IMR-90 (cell line): ENCODE data around the gene GLCE. TPM values are rescaled to one million over a fixed set of nuclear protein-coding genes. Genes with fewer than 3 reads are reported as not detected.

ENCODE experiments used
- ATAC-seq: fragments of 200-7000 bp; cut with Tn5 transposase; 2 replicates; pipeline ENCODE4 v1.9.1; 2020; ENCODE audit warnings: low read depth, mild to moderate bottlenecking, moderate library complexity
- BruUV-seq: library from RNA; stranded (reverse); fragments of 400-500 nt; replicated peaks from 2 replicates; lab custom pipeline; 2021; lab: Mats Ljungman, UMichigan
- CTCF ChIA-PET: fragments of 300-600 bp; formaldehyde crosslinking; extraction: SDS; loops from one replicate; lab custom pipeline; 2021; ENCODE audit warnings: antibody characterized with exemption; lab: Yijun Ruan, JAX
- POLR2A ChIA-PET: fragments of 300-600 bp; sonication (Branson Sonifier 250); formaldehyde crosslinking; loops from one replicate; lab custom pipeline; 2022; ENCODE audit warnings: antibody characterized with exemption; ENCODE audit not compliant: unreplicated experiment; lab: Charles Lee
- DNase-seq: peaks from one replicate; pipeline ENCODE4 v3.0.0; 2013
- H2AFZ ChIP-seq: replicated peaks from 2 replicates; pipeline ENCODE3; 2013; ENCODE audit warnings: low read length, mild to moderate bottlenecking; ENCODE audit not compliant: poor library complexity
- H2AK5ac ChIP-seq: 2 replicates; pipeline ENCODE4 v1.6.1; 2013; ENCODE audit warnings: low read depth, low read length, inconsistent platforms
- H2AK9ac ChIP-seq: replicated peaks from 2 replicates; pipeline ENCODE3; 2013; ENCODE audit warnings: mild to moderate bottlenecking, low read depth, low read length, moderate library complexity; ENCODE audit not compliant: poor library complexity
- H2BK120ac ChIP-seq: 2 replicates; pipeline ENCODE4 v1.6.1; 2013; ENCODE audit warnings: low read depth, low read length, inconsistent platforms
- H2BK15ac ChIP-seq: 3 replicates; pipeline ENCODE4 v1.6.1; 2013; ENCODE audit warnings: low read depth, low read length, inconsistent platforms
- H2BK20ac ChIP-seq: 2 replicates; pipeline ENCODE4 v1.6.1; 2013; ENCODE audit warnings: low read depth, mild to moderate bottlenecking, inconsistent platforms, low read length, moderate library complexity
- H2BK5ac ChIP-seq: 2 replicates; pipeline ENCODE4 v1.6.1; 2013; ENCODE audit warnings: mild to moderate bottlenecking, low read depth, low read length, inconsistent platforms; ENCODE audit not compliant: poor library complexity, severe bottlenecking
- H3K14ac ChIP-seq: replicated peaks from 2 replicates; pipeline ENCODE4 v1.6.1; 2013; ENCODE audit warnings: low read depth, low read length, inconsistent platforms
- H3K18ac ChIP-seq: 2 replicates; pipeline ENCODE4 v1.6.1; 2013; ENCODE audit warnings: low read depth, low read length, control low read depth
- H3K23ac ChIP-seq: 2 replicates; pipeline ENCODE4 v1.6.1; 2013; ENCODE audit warnings: low read depth, low read length, inconsistent platforms
- H3K27ac ChIP-seq: 2 replicates; pipeline ENCODE4 v1.5.1; 2013; ENCODE audit warnings: mild to moderate bottlenecking, control low read depth, low read length; ENCODE audit not compliant: insufficient read depth
- H3K27me3 ChIP-seq: 2 replicates; pipeline ENCODE4 v1.6.1; 2013; ENCODE audit warnings: low read length; ENCODE audit not compliant: control insufficient read depth, insufficient read depth
- H3K36me3 ChIP-seq: 2 replicates; pipeline ENCODE4 v1.6.1; 2013; ENCODE audit warnings: low read length, mixed read lengths; ENCODE audit not compliant: control insufficient read depth, insufficient read depth
- H3K4ac ChIP-seq: 2 replicates; pipeline ENCODE4 v1.6.1; 2013; ENCODE audit warnings: low read depth, low read length, inconsistent platforms
- H3K4me1 ChIP-seq: 2 replicates; pipeline ENCODE4 v1.6.1; 2013; ENCODE audit warnings: low read length, mixed read lengths; ENCODE audit not compliant: control insufficient read depth, insufficient read depth
- H3K4me2 ChIP-seq: 2 replicates; pipeline ENCODE4 v1.6.1; 2013; ENCODE audit warnings: low read depth, mild to moderate bottlenecking, control low read depth, low read length, moderate library complexity
- H3K4me3 ChIP-seq: 2 replicates; pipeline ENCODE4 v1.5.1; 2013; ENCODE audit warnings: low read depth, mild to moderate bottlenecking, control low read depth, low read length, moderate library complexity; ENCODE audit not compliant: insufficient read depth
- H3K56ac ChIP-seq: 2 replicates; pipeline ENCODE4 v1.6.1; 2013; ENCODE audit warnings: low read length, inconsistent platforms; ENCODE audit not compliant: insufficient read depth; ENCODE audit errors: extremely low read depth
- H3K79me1 ChIP-seq, 2 experiments: 2 replicates each; pipeline ENCODE4 v1.6.1; 2013; ENCODE audit warnings: low read length in 2 of 2, inconsistent platforms in 1 of 2, low read depth in 1 of 2
- H3K9ac ChIP-seq: 2 replicates; pipeline ENCODE4 v1.6.1; 2013; ENCODE audit warnings: low read depth, low read length, control low read depth
- H3K9me1 ChIP-seq: 2 replicates; pipeline ENCODE4 v1.6.1; 2013; ENCODE audit warnings: low read length, inconsistent platforms; ENCODE audit not compliant: insufficient read depth
- H3K9me3 ChIP-seq: 2 replicates; pipeline ENCODE4 v1.6.1; 2013; ENCODE audit warnings: low read length; ENCODE audit not compliant: control insufficient read depth, insufficient read depth
- H4K20me1 ChIP-seq: 2 replicates; pipeline ENCODE4 v1.6.1; 2013; ENCODE audit warnings: low read length, inconsistent platforms; ENCODE audit not compliant: insufficient read depth
- H4K5ac ChIP-seq: 2 replicates; pipeline ENCODE4 v1.6.1; 2013; ENCODE audit warnings: mild to moderate bottlenecking, low read depth, low read length, control low read depth
- H4K8ac ChIP-seq, 2 experiments: 2 replicates each; pipeline ENCODE4 v1.6.1; 2013; ENCODE audit warnings: low read depth in 2 of 2, low read length in 2 of 2, control low read depth in 1 of 2, inconsistent platforms in 1 of 2
- H4K91ac ChIP-seq: 2 replicates; pipeline ENCODE4 v1.6.1; 2013; ENCODE audit warnings: low read depth, low read length, inconsistent platforms; ENCODE audit not compliant: insufficient read depth
- BHLHE40 ChIP-seq: fragments of 150-350 bp; IDR thresholded peaks from 2 replicates; pipeline ENCODE4 v1.6.1; 2016; ENCODE audit warnings: mild to moderate bottlenecking, low read depth, low read length
- CEBPB ChIP-seq: IDR thresholded peaks from 2 replicates; pipeline ENCODE4 v1.6.1; 2012; ENCODE audit warnings: low read depth, low read length, improper control_type of control experiment
- CHD1 ChIP-seq: IDR thresholded peaks from 2 replicates; pipeline ENCODE4 v1.6.1; 2012; ENCODE audit warnings: low read depth, low read length, improper control_type of control experiment
- CTCF ChIP-seq: conservative IDR thresholded peaks from 2 replicates; pipeline ENCODE4 v1.5.1; 2012; ENCODE audit warnings: mild to moderate bottlenecking, low read depth, low read length, improper control_type of control experiment
- ELK1 ChIP-seq: fragments of 150-350 bp; IDR thresholded peaks from 2 replicates; pipeline ENCODE4 v1.6.1; 2016; ENCODE audit warnings: low read depth, mild to moderate bottlenecking, low read length, moderate library complexity, borderline replicate concordance
- FOS ChIP-seq: fragments of 150-350 bp; IDR thresholded peaks from 2 replicates; pipeline ENCODE4 v1.6.1; 2016; ENCODE audit warnings: low read depth, low read length
- MAZ ChIP-seq: IDR thresholded peaks from 2 replicates; pipeline ENCODE4 v1.6.1; 2012; ENCODE audit warnings: low read depth, mild to moderate bottlenecking, low read length, improper control_type of control experiment, moderate library complexity, borderline replicate concordance
- POLR2A ChIP-seq: IDR thresholded peaks from 2 replicates; pipeline ENCODE4 v1.6.1; 2012; ENCODE audit warnings: mild to moderate bottlenecking, low read depth, low read length
- RAD21 ChIP-seq: IDR thresholded peaks from 2 replicates; pipeline ENCODE4 v1.6.1; 2012; ENCODE audit warnings: low read length, improper control_type of control experiment
- RCOR1 ChIP-seq: IDR thresholded peaks from 2 replicates; pipeline ENCODE4 v1.6.1; 2012; ENCODE audit warnings: mild to moderate bottlenecking, low read length, improper control_type of control experiment; ENCODE audit not compliant: insufficient replicate concordance
- RFX5 ChIP-seq: IDR thresholded peaks from 2 replicates; pipeline ENCODE4 v1.8.0; 2012; ENCODE audit warnings: low read depth, mild to moderate bottlenecking, low read length, moderate library complexity
- WGBS, 2 experiments: methylation state at CpG; one replicate each; pipeline versions ENCODE4 v1.1.5 to v1.1.7; 2013; ENCODE audit warnings: missing lambda C conversion rate in 2 of 2; ENCODE audit not compliant: insufficient read length in 1 of 2; ENCODE audit errors: extremely low coverage in 2 of 2; 5-methylcytosine and 5-hydroxymethylcytosine counted together
- dilution Hi-C: fragments of 300-500 bp; cut with HindIII; formaldehyde crosslinking; loops from one replicate; pipeline ENCODE4 v1.14.3; 2018; ENCODE audit warnings: low sequenced_read_pairs; ENCODE audit not compliant: unreplicated experiment
- in situ Hi-C: fragments of 300-500 bp; cut with MboI; formaldehyde crosslinking; loops from 3 replicates; pipeline ENCODE4 v1.14.3; 2019; ENCODE audit warnings: low sequenced_read_pairs, inconsistent platforms, mixed read lengths
- intact Hi-C: fragments of 100-400 bp; cut with micrococcal nuclease; formaldehyde crosslinking; loops from 2 replicates; pipeline ENCODE4 v1.10.0; 2022
- polyA plus RNA-seq, 3 experiments: library from polyadenylated mRNA; depleted of rRNA; stranded (reverse); fragments of >200 nt; gene quantifications; 2 replicates each; pipeline ENCODE4 v1.2.3, GENCODE V29; 2012; ENCODE audit warnings: low replicate concordance in 1 of 3
- total RNA-seq: library from RNA; depleted of rRNA; stranded (reverse); fragments of >200 nt; gene quantifications from 2 replicates; pipeline ENCODE4 v1.2.3, GENCODE V29; 2012

GLCE gene
- total and polyA plus RNA-seq, 2 of the 4 experiments (the other 2 are of a cell fraction): 15.3 to 29.6 TPM

- Histone ChIP-seq H3K36me3 (no peaks in the 10 kb centered on the region), H2BK120ac (no peak overlapping the region), H2BK15ac (no peak overlapping the region), H3K79me1 (no peaks in the 10 kb centered on the region), H3K27me3 (peaks cover 36% of the 10 kb centered on the region), H3K27ac (no peak overlapping the region), H2AFZ (no peak overlapping the region), H3K4me2 (no peak overlapping the region), H4K5ac (no peak overlapping the region), H4K8ac (no peak overlapping the region), H2AK9ac (no peak overlapping the region), H3K4me1 (peaks cover 12% of the 10 kb centered on the region), H3K4ac (no peak overlapping the region), H3K9me3 (peaks cover 2% of the 10 kb centered on the region; the same call in 1 of the 2 replicates), H2BK20ac (no peak overlapping the region), H4K91ac (no peak overlapping the region), H3K23ac (no peak overlapping the region), H3K18ac (no peak overlapping the region), H3K14ac (no peak overlapping the region), H4K20me1 (no peaks in the 10 kb centered on the region), H2BK5ac (no peak overlapping the region), H3K56ac (no peak overlapping the region), H3K9me1 (peaks cover 4% of the 10 kb centered on the region; the same call in 1 of the 2 replicates), H2AK5ac (no peak overlapping the region), H3K9ac (no peak overlapping the region), H3K4me3 (no peak overlapping the region)
- dilution Hi-C loops (no loop called here), intact Hi-C loops (no loop called here), in situ Hi-C loops (no loop called here)
- TF ChIP-seq RAD21 (no peak), RCOR1 (no peak), ELK1 (no peak), CTCF (no peak), BHLHE40 (no peak), POLR2A (no peak), CEBPB (no peak), CHD1 (no peak), MAZ (no peak), RFX5 (no peak), FOS (no peak)
- ChIA-PET CTCF (interaction anchor here (0.7 to 1.0 kb wide), 2 partner anchors 86 to 183 kb away, joined by 3 read pairs; no protein-coding TSS in a partner anchor), POLR2A (no interaction called here)
- no peak for DNase-seq
- BruUV-seq: no TSS peak
- no peak for ATAC-seq
- WGBS, 2 experiments: no CpG with 5 or more reads among the region's 1 CpG
Observed at GRCh38 chr15:69145149-69145693, 15.2 kb upstream of the GLCE start.
